Neural progenitor cell (in vitro differentiated cells): ENCODE measurements around the gene CPSF6.

Source experiments
- EZH2phosphoT487 ChIP-seq: fragments of 200-600 bp; sonication (generic); IDR thresholded peaks from 2 replicates; pipeline ENCODE4 v1.6.1; 2017; ENCODE audit warnings: antibody characterized with exemption
- TF ChIP-seq, protein P1 (sequence below): fragments of 200-600 bp; sonication (generic); IDR thresholded peaks from 2 replicates; pipeline ENCODE4 v1.5.1; 2017; ENCODE audit warnings: antibody characterized with exemption, mild to moderate bottlenecking

DNA sequence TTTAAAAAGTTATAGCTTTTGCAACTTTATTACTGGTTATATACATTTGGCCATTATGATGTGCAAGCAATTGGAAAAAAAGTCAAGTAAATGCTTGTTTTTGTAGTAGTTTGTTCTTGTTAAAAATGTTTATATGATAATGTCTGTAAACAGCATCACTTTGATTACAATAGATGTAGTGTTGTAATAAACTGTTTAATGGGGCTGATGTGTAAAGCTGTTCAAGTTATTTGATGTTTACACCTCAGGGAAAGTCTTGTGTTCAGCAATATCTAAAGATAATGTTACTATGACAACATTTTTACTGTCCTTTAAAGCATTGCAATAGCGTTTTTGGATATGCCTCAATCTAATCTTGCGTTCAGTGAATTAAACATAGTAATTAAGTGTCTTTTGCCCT lies 30.4 kb downstream of the CPSF6 start:
- TF ChIP-seq, protein P1, sequence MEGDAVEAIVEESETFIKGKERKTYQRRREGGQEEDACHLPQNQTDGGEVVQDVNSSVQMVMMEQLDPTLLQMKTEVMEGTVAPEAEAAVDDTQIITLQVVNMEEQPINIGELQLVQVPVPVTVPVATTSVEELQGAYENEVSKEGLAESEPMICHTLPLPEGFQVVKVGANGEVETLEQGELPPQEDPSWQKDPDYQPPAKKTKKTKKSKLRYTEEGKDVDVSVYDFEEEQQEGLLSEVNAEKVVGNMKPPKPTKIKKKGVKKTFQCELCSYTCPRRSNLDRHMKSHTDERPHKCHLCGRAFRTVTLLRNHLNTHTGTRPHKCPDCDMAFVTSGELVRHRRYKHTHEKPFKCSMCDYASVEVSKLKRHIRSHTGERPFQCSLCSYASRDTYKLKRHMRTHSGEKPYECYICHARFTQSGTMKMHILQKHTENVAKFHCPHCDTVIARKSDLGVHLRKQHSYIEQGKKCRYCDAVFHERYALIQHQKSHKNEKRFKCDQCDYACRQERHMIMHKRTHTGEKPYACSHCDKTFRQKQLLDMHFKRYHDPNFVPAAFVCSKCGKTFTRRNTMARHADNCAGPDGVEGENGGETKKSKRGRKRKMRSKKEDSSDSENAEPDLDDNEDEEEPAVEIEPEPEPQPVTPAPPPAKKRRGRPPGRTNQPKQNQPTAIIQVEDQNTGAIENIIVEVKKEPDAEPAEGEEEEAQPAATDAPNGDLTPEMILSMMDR: no peak
- TF ChIP-seq EZH2phosphoT487: no peak
